Adipose tissue (tissue), 3 donors: Measurements from ENCODE around the gene TAF7L. TPM values are rescaled to one million over a fixed set of nuclear protein-coding genes. Genes with fewer than 3 reads are reported as not detected.
"Not testable (repeated sequence)": the region's sequence is repeated elsewhere in the genome, so short reads cannot be mapped to it uniquely, and the experiment has no call there.

Source experiments
- H3K27ac ChIP-seq: one replicate; pipeline ENCODE4 v1.5.1; 2013; ENCODE audit warnings: low read depth, low read length
- WGBS, 3 donors: extraction: QIAGEN DNeasy Blood & Tissue Kit; methylation state at CpG; one replicate each; pipeline ENCODE4 v1.1.7; 2013; 5-methylcytosine and 5-hydroxymethylcytosine counted together
- polyA plus RNA-seq, 3 donors: library from polyadenylated mRNA; stranded (reverse); fragments of 200-250 nt; gene quantifications; one replicate each; pipeline ENCODE4 v1.2.3, GENCODE V29; 2013
- donor health status: healthy with polysubstance abuse.
- donor health status: Bipolar disorder and iron deficiency.
- donor health status: healthy.

TAF7L gene
- under 1 TPM in 2 of 3 donors, not detected in 1; 0.02 to 0.06 TPM for polyA plus RNA-seq

GRCh38 chrX:101290957-101291603, at the start of gene TAF7L:
Gene TAF7L, minus strand, starts transcription at chrX:101291334. Its CDS starts 3,791 bp downstream, at chrX:101287543.
- WGBS, 3 donors, result 24 to 52% (median 26%) methylated on average over 31 to 72 of the region's 75 CpGs

GRCh38 chrX:101337776-101338271, 46.7 kb upstream of the TAF7L start:
- no peak overlapping the region for H3K27ac ChIP-seq
- 78 to 84% (median 80%) methylated on average over 4 of the region's 4 CpGs for WGBS, 3 donors

More at GRCh38 chrX:101290957-101291603, at the start of gene TAF7L:
- H3K27ac ChIP-seq, result no peak within 1 kb of the TSS

GRCh38 chrX:101334310-101334709, 43.2 kb upstream of the TAF7L start:
- H3K27ac ChIP-seq, result not testable (repeated sequence)
- 72 to 77% (median 75%) methylated on average over 7 of the region's 7 CpGs for WGBS, 3 donors

- H3K27ac ChIP-seq, result not testable (repeated sequence)
- WGBS, 3 donors, result 61 to 90% (median 85%) methylated on average over 3 of the region's 3 CpGs
Measured at GRCh38 chrX:101326600-101326999, 35.5 kb upstream of the TAF7L start.

- WGBS, 3 donors, result 83 to 100% (median 95%) methylated on average over 1 of the region's 1 CpG
- H3K27ac ChIP-seq, result no peak overlapping the region
Measured at GRCh38 chrX:101303790-101304189, 12.7 kb upstream of the TAF7L start.

- H3K27ac ChIP-seq, result not testable (repeated sequence)
- 91 to 97% (median 92%) methylated on average over 3 of the region's 3 CpGs for WGBS, 3 donors
Measured at GRCh38 chrX:101295603-101296002, 4.5 kb upstream of the TAF7L start.

- no peak overlapping the region for H3K27ac ChIP-seq
- 3 to 12% (median 5%) methylated on average over 2 of the region's 2 CpGs for WGBS, 3 donors
Measured at GRCh38 chrX:101287402-101287801, 3.7 kb downstream of the TAF7L start.

GRCh38 chrX:101276238-101276637, 14.9 kb downstream of the TAF7L start:
- H3K27ac ChIP-seq, result no peak overlapping the region
- WGBS, 3 donors, result 72 to 87% (median 78%) methylated on average over 2 of the region's 2 CpGs

GRCh38 chrX:101274198-101274597, 16.9 kb downstream of the TAF7L start:
- no peak overlapping the region for H3K27ac ChIP-seq
- 85 to 96% (median 89%) methylated on average over 6 of the region's 6 CpGs for WGBS, 3 donors

GRCh38 chrX:101265869-101266428, 25.2 kb downstream of the TAF7L start:
- 67 to 75% (median 70%) methylated on average over 5 of the region's 5 CpGs for WGBS, 3 donors
- no peak overlapping the region for H3K27ac ChIP-seq

- WGBS, 3 donors, result 49 to 84% (median 56%) methylated on average over 2 of the region's 2 CpGs
- no peak overlapping the region for H3K27ac ChIP-seq
Measured at GRCh38 chrX:101263766-101264165, 27.4 kb downstream of the TAF7L start.

- H3K27ac ChIP-seq, result no peak overlapping the region
- WGBS, 3 donors, result 79 to 94% (median 86%) methylated on average over 3 to 4 of the region's 4 CpGs
Measured at GRCh38 chrX:101262590-101262989, 28.5 kb downstream of the TAF7L start.

GRCh38 chrX:101260435-101260834, 30.7 kb downstream of the TAF7L start:
- 67 to 85% (median 83%) methylated on average over 3 to 4 of the region's 4 CpGs for WGBS, 3 donors
- H3K27ac ChIP-seq, result no peak overlapping the region

GRCh38 chrX:101258259-101258581, 32.9 kb downstream of the TAF7L start:
- WGBS, 3 donors, result 83 to 93% (median 91%) methylated on average over 10 to 11 of the region's 11 CpGs
- no peak overlapping the region for H3K27ac ChIP-seq

- H3K27ac ChIP-seq, result no peak overlapping the region
- whole genome bisulfite sequencing, 3 donors, result 71 to 80% (median 80%) methylated on average over 4 of the region's 4 CpGs
Measured at GRCh38 chrX:101257448-101258258, 33.5 kb downstream of the TAF7L start.

GRCh38 chrX:101252634-101253033, 38.5 kb downstream of the TAF7L start:
- 45 to 75% (median 62%) methylated on average over 2 of the region's 2 CpGs for WGBS, 3 donors

GRCh38 chrX:101241531-101241930, 49.6 kb downstream of the TAF7L start:
- no peak overlapping the region for H3K27ac ChIP-seq
- 80 to 97% (median 93%) methylated on average over 9 of the region's 9 CpGs for WGBS, 3 donors

More at GRCh38 chrX:101252634-101253033, 38.5 kb downstream of the TAF7L start:
- H3K27ac ChIP-seq, result no peak overlapping the region

- no peak overlapping the region for H3K27ac ChIP-seq
- WGBS, 3 donors, result 36 to 68% (median 67%) methylated on average over 2 of the region's 2 CpGs
Measured at GRCh38 chrX:101237041-101237440, 54.1 kb downstream of the TAF7L start.

- 62 to 84% (median 71%) methylated on average over 4 to 5 of the region's 5 CpGs for WGBS, 3 donors
- no peak overlapping the region for H3K27ac ChIP-seq
Measured at GRCh38 chrX:101232316-101232715, 58.8 kb downstream of the TAF7L start.
